ENCODE results near the gene FAM53A. TPM values are rescaled to one million over a fixed set of nuclear protein-coding genes. Genes with fewer than 3 reads are reported as not detected.
"Not testable (repeated sequence)": the region's sequence is repeated elsewhere in the genome, so short reads cannot be mapped to it uniquely, and the experiment has no call there.

Gene FAM53A
- total RNA-seq, 1 donor from 2014 or later, result 3.5 TPM

DNA sequence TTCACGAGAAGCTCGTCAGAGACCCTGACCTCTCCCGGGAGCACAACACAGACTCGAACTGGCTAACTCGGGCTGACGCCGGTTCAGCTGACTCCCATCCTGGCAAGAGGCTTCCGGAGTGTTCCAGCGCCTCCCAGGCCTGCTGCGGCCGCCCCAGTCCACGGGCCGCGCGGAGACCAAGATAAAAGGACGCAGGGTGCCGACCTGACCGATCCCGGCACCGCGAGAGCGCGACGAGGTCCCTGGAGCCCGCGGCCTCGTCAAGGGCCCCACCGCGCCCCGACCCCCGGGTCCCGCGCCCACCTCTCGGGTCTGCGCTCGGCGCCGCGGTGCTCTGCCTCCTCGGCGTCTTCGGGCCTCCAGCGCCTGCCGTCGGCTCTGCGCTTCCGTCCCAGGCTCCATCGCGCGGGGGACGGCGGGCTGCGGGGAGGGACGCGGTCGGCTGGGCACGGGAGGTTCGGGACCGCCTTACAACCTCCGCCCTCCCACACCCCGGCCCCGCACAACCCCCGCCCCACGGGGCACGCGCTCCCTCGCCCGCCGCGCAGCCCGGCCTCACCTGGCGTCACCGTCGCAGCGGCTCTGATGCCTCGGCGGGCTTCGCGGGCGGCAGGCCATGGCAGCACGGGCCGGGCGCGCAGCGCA, 27.6 kb upstream of the FAM53A start:
- peaks cover 49% of the 10 kb centered on the region for H3K4me1 Mint-ChIP-seq
- H3K9me3 Mint-ChIP-seq, result no peaks in the 10 kb centered on the region
- peaks cover 41% of the 10 kb centered on the region for H3K36me3 Mint-ChIP-seq (ENCODE audit: low read depth)
- H3K4me3 Mint-ChIP-seq, result peak overlapping the region; percentile 95
- intact Hi-C loops (cut with micrococcal nuclease), result loop anchor here (1.0 to 10.0 kb wide), 5 partner anchors 10 to 823 kb away; partner anchors contain the start of genes FAM53A, HAUS3, NSD2 and POLN
- peak overlapping the region; percentile 86 for H3K27ac Mint-ChIP-seq
- H3K27me3 Mint-ChIP-seq, result no peaks in the 10 kb centered on the region
- DNase-seq, result peak; percentile 83

DNA sequence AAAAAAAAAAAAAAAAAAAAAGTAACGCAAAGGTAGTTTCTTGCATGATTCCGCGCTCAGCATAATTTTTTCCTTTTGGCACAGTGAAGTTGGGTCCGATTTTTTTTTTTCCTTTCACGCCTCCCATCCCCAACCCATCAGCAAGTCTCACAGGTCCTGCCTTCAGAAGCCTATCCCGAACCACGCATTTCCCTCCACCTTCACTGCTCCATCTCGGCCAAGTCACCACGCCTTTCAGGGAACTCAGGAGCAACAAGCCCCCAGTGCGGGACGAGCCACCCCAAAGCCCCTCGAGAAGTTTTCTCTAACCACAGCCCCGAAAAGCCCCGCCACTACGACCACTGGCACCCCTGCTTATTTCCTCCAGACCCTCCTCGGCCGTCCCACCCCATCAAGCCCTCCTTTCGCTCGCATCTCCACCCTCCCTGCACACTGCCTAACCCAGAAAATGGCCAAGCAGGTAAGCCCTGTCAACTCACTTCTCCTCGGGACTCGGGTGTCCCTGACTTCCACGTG, 27.0 kb upstream of the FAM53A start:
- intact Hi-C loops (cut with micrococcal nuclease), result loop anchor here (10.0 kb wide), 1 partner anchor 534 kb away; the partner anchor contains the start of genes HAUS3 and POLN
- Mint-ChIP-seq H3K9me3 (no peaks in the 10 kb centered on the region), H3K4me3 (peak overlapping the region; percentile 95), H3K27me3 (no peaks in the 10 kb centered on the region), H3K4me1 (peaks cover 53% of the 10 kb centered on the region), H3K27ac (peak overlapping the region; percentile 86), H3K36me3 (ENCODE audit: low read depth) (peaks cover 44% of the 10 kb centered on the region)
- DNase-seq, result no peak

DNA sequence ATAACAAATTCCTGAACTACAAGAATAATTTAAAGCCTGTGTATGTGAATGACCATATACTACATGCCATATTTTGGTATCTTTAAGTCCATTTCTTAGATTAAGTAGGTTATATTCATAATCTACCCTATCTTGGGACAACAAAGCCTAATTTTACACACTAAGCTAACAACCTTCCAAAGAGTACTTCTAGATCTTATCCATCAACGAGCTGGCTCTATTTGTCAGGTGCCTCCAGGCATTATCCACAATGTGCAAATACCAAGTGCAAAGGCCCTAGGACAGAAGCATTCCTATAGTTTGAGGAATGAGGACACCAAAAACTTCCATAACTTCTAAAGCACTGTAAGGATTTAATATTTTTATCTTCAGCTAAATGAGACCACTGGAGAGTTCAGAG, 24.5 kb upstream of the FAM53A start:
- Mint-ChIP-seq H3K9me3 (no peaks in the 10 kb centered on the region), H3K4me3 (peak overlapping the region; percentile 66), H3K27ac (peak overlapping the region; percentile 51), H3K27me3 (no peaks in the 10 kb centered on the region), H3K4me1 (peaks cover 53% of the 10 kb centered on the region), H3K36me3 (ENCODE audit: low read depth) (peaks cover 59% of the 10 kb centered on the region)
- DNase-seq, result no peak
- intact Hi-C loops (cut with micrococcal nuclease), result no loop called here

DNA sequence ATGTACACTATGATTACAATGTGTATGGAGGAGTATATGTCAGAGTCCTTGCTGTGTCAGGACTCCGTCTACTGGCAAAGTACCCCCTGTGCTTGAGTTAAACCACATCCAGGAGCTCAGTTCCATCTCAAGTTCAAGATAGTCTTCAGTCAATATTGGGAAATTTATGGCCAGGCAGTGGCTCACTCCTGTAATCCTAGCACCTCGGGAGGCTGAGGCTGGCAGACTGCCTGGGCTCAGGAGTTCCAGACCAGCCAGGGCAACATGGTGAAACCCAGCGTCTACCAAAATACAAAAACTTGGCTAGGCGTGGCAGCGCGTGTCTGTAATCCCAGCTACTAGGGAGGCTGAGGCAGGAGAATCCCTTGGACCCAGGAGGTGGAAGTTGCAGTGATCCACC, 22.2 kb upstream of the FAM53A start:
- no peak for DNase-seq
- H3K36me3 Mint-ChIP-seq (ENCODE audit: low read depth), result peaks cover 72% of the 10 kb centered on the region

DNA sequence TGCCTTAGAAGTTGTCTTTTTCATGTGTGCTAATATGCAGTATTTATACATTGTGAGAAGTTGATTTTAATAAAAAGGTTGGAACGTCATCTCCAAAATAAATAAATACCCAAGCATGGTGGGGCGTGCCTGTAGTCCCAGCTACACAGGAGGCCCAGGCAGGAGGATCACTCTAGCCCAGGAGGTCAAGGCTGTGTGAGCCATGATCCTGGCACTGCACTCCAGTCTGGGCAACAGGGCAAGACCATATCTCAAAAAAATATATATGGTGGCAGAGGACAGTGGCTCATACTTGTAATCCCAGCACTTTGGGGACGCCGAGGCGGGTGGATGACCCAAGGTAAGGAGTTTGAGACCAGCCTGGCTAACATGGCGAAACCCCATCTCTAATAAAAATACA, 21.6 kb upstream of the FAM53A start:
- Mint-ChIP-seq H3K27ac (no peak overlapping the region), H3K4me3 (no peak overlapping the region), H3K36me3 (ENCODE audit: low read depth) (peaks cover 70% of the 10 kb centered on the region), H3K27me3 (no peaks in the 10 kb centered on the region), H3K9me3 (no peaks in the 10 kb centered on the region), H3K4me1 (peaks cover 58% of the 10 kb centered on the region)
- intact Hi-C loops (cut with micrococcal nuclease), result no loop called here
- DNase-seq, result no peak

More for the DNA sequence above, 22.2 kb upstream of the FAM53A start:
- peaks cover 61% of the 10 kb centered on the region for H3K4me1 Mint-ChIP-seq
- intact Hi-C loops (cut with micrococcal nuclease), result no loop called here
- no peaks in the 10 kb centered on the region for H3K27me3 Mint-ChIP-seq
- H3K9me3 Mint-ChIP-seq, result no peaks in the 10 kb centered on the region
- H3K27ac Mint-ChIP-seq, result peak overlapping the region; percentile 49
- peak overlapping the region; percentile 10 for H3K4me3 Mint-ChIP-seq

DNA sequence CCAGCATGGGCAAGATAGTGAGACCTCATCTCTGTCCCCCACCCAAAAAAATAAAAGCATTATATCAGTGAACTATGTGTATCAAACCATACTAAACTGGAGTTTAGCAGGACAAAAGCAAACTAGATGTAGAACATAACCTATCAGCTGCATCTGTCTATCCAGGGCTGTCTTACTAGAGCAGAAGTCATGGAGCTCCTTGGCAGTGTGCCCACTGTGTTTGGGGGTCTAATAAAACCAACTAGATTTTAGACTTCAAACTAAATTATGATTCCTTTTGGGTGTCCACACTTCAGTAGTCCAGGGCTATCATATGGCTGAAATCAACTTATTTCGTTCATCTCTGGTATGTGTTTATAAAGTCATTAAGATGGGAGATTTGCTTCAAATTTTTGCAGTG, 19.8 kb upstream of the FAM53A start:
- peaks cover 65% of the 10 kb centered on the region for H3K36me3 Mint-ChIP-seq (ENCODE audit: low read depth)
- no peak overlapping the region for H3K4me3 Mint-ChIP-seq
- no peaks in the 10 kb centered on the region for H3K9me3 Mint-ChIP-seq
- no peaks in the 10 kb centered on the region for H3K27me3 Mint-ChIP-seq
- no peak for DNase-seq
- H3K27ac Mint-ChIP-seq, result peak overlapping the region; percentile 53
- peaks cover 43% of the 10 kb centered on the region for H3K4me1 Mint-ChIP-seq
- intact Hi-C loops (cut with micrococcal nuclease), result no loop called here

DNA sequence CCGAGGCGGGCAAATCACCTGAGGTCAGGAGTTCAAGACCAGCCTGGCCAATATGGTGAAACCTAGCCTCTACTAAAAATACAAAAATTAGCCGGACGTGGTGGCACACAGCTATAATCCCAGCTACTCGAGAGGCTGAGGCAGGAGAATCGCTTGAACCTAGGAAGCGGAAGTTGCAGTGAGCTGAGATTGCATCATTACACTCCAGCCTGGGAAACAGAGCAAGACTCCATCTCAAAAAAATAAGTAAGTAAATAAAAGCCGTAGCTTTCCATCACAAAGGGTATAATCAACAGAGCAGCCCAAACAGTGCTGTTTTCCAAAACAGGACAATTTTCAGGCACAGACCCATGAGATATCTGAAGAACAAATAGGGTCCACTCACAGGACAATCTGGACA, 17.6 kb upstream of the FAM53A start:
- peaks cover 60% of the 10 kb centered on the region for H3K36me3 Mint-ChIP-seq (ENCODE audit: low read depth)
- H3K27me3 Mint-ChIP-seq; H3K4me3 Mint-ChIP-seq; H3K27ac Mint-ChIP-seq; DNase-seq; H3K9me3 Mint-ChIP-seq; intact Hi-C loops (cut with micrococcal nuclease): not testable (repeated sequence)
- H3K4me1 Mint-ChIP-seq, result peaks cover 35% of the 10 kb centered on the region

DNA sequence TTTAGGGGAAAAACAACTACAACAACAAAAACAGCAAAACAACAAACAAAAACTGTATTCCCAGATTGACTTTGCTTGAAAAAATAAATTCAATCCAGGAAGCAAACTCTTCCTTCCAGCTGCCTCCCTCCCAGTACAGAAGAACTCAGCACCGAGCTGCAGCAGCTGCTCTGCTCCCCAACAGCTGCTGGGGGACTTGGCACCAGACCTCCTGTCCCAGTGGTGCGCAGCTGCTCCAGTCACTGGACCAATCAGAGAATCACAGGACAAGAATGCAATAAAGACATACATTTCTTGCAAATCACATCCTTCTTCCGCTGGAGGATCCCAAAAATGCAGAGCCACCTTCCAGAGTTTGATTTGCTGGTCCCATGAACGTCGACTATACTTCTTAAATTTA, 11.8 kb upstream of the FAM53A start:
- intact Hi-C loops (cut with micrococcal nuclease), result no loop called here
- Mint-ChIP-seq H3K9me3 (no peaks in the 10 kb centered on the region), H3K27me3 (no peaks in the 10 kb centered on the region), H3K36me3 (ENCODE audit: low read depth) (peaks cover 52% of the 10 kb centered on the region), H3K4me3 (no peak overlapping the region), H3K27ac (no peak overlapping the region), H3K4me1 (peaks cover 9% of the 10 kb centered on the region)
- no peak for DNase-seq

DNA sequence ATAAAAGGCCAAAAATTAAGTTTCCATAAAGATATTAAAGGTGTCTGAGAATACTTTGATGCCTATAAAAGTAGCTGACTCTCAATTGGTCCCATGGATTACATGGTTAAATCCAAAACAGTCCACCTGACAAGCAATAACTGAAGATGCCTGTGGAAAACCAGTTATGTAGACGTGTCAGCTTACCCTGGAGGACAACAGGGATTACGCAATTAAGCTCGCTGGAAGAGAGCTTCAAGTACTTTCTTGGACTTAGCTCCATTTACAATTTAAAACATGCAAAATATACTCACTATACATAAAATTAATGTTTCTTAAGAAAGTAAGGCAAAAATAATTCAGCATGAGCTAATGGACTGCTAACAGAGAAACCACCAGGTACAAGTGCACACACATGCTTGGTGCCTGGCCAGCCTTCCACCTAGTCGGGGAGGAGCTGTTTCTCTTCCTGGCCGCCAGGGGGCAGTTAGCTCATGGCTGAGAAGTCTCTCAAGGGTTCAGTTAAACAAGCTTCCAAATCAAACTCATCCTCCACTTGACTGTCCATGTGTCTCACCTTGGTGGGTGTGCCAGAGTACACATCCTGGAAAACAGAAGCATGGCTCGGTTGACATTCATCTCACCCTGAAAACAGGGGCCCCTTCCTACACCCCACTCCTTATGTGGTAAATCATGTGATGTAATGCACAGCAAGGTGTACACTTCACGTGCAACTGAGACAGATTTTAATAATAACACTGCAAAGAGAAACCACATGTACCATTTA, 9.2 kb upstream of the FAM53A start:
- Mint-ChIP-seq H3K4me1 (peaks cover 7% of the 10 kb centered on the region), H3K9me3 (no peaks in the 10 kb centered on the region), H3K36me3 (ENCODE audit: low read depth) (peaks cover 55% of the 10 kb centered on the region), H3K27me3 (no peaks in the 10 kb centered on the region), H3K4me3 (no peak overlapping the region), H3K27ac (peak overlapping the region; percentile 39)
- peak; percentile 93 for DNase-seq
- intact Hi-C loops (cut with micrococcal nuclease), result loop anchor here (1.0 kb wide), 2 partner anchors 17 to 33 kb away; no protein-coding TSS in a partner anchor

DNA sequence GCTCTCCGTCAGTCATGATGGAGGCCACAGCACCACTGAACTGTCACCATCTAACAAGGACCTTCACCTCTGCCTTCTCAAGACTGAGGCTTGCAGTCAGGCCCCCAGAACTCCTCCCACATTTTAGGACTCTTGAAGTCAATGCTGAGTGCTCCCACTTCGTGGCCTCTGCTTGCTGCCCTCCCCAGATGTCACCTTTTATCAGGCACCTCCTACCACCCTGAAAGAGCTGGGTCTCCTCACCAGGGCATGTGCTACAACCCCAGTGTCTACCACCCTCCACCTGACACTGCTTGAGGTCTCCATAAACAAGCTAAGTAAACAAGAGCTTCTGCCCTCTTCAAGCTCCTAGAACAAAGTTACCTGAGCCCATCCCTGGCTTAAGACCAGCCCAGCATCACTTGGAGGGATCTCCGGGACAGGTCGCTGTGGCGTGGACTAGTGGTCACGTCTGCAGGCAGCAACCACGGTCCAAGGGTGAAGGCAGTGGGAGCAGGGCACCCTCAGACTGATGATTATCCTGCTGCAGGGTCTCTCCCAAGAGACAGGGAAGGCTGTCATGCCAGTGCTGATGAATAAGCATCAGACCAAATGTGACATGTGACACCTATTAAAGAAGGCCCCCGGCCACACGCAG, 7.7 kb upstream of the FAM53A start:
- intact Hi-C loops (cut with micrococcal nuclease), result no loop called here
- peaks cover 51% of the 10 kb centered on the region for H3K36me3 Mint-ChIP-seq (ENCODE audit: low read depth)
- no peaks in the 10 kb centered on the region for H3K27me3 Mint-ChIP-seq
- no peak overlapping the region for H3K27ac Mint-ChIP-seq
- H3K9me3 Mint-ChIP-seq, result no peaks in the 10 kb centered on the region
- H3K4me3 Mint-ChIP-seq, result no peak overlapping the region
- DNase-seq, result no peak
- peaks cover 7% of the 10 kb centered on the region for H3K4me1 Mint-ChIP-seq

DNA sequence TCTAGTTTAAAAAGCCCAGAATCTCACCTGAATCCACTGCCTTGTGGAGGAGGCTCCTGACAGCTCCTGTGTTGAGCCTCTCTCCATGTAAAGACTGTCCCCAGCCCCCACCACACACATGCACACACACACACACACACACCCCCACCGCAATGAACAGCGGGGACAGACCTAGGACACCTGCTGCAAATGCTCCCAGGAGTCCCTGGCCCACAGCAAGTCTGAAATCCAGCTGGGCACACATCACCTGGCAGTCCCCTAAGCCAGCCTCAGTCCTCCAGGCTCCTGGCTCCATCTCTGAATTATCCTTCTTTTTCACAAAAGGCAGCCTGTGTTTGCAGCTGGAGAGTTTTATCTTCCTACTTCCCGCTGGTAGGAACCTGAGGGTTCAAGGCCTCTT, 6.6 kb upstream of the FAM53A start:
- peaks cover 42% of the 10 kb centered on the region for H3K36me3 Mint-ChIP-seq (ENCODE audit: low read depth)
- H3K27me3 Mint-ChIP-seq, result no peaks in the 10 kb centered on the region
- peaks cover 5% of the 10 kb centered on the region for H3K4me1 Mint-ChIP-seq
- no peak overlapping the region for H3K27ac Mint-ChIP-seq
- DNase-seq, result no peak
- intact Hi-C loops (cut with micrococcal nuclease), result no loop called here
- H3K9me3 Mint-ChIP-seq, result no peaks in the 10 kb centered on the region
- no peak overlapping the region for H3K4me3 Mint-ChIP-seq

DNA sequence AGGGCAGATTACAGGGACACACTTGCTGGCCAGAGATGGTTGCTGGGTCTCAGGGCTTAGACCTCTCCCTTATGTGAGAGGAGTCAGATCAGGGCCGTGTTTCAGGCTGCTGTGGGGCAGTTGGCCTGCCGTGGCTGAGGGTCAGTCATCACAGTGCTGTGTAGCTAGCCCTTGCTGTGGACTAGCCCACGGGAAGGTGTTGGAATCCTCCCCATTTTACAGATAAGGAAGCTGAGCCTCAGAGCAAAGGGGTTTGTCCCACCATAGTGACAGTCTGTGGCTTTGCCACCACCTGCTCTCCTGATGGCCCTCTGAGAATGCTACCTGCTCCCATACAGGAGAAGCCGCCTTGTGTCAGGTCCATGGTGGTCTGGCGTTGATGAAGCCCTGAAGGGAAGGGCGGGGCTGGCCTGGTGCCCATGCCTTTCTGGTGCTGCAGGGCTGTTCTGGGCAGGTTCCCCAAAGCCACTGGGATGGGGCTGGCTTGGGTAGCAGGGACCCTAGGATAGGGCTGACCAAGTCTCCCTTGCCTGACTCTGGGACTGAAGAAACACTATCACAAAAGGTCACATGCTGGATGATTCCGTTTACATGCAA, 2.4 kb upstream of the FAM53A start:
- Mint-ChIP-seq H3K4me1 (peaks cover 12% of the 10 kb centered on the region), H3K27me3 (no peaks in the 10 kb centered on the region), H3K9me3 (no peaks in the 10 kb centered on the region), H3K4me3 (no peak overlapping the region), H3K36me3 (ENCODE audit: low read depth) (peaks cover 20% of the 10 kb centered on the region), H3K27ac (no peak overlapping the region)
- intact Hi-C loops (cut with micrococcal nuclease), result no loop called here
- peak; percentile 64 for DNase-seq

DNA sequence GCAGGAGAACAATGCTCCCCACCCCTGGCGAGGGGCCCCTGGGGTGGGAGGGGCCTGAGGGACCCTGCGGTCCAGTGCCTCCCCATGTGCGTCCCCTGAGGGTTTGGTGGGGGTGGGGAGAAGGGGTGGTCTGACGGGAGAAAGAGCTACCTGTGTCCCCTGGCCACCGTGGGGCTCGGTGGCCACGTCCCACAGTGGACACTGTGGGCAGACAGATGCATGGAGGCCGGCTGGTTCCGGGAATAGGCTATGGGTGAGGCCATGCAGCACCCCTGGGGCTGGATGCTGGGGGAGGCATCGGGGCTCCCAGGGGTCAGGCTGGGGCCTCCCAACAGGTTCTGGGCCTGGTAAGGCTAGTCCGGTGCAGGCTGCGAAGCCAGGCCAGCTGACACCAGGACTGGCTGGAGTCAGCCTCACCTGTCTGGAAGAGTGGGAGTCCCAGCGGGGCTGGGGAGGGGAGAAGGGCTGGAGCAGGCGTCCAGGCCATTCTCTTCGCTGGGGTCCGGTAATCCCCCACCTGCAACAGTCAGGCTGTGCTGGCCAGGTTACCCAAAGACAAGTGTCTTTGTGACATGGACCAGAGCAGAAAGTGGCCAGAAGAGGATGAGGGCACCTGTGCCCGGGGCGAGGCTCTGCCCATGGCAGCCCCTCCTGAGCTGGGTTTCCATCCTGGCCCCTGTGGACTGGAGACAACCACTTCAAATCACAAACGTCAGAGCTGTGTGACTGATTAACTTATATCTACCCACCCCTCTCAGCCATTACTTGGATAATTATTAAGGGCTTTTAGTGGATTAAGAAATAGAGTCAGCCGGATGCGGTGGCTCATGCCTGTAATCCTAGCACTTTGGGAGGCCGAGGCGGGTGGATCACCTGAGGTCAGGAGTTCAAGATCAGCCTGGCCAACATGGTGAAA, 1.4 kb upstream of the FAM53A start:
- intact Hi-C loops (cut with micrococcal nuclease), result loop anchor here (2.0 kb wide), 1 partner anchor 37 kb away; no protein-coding TSS in a partner anchor

More for the DNA sequence above, 1.4 kb upstream of the FAM53A start:
- Mint-ChIP-seq H3K9me3 (no peaks in the 10 kb centered on the region), H3K27me3 (peaks cover 2% of the 10 kb centered on the region), H3K27ac (no peak overlapping the region), H3K4me1 (peaks cover 12% of the 10 kb centered on the region), H3K36me3 (ENCODE audit: low read depth) (peaks cover 13% of the 10 kb centered on the region), H3K4me3 (no peak overlapping the region)
- DNase-seq, result no peak
